ENCODE data around the gene DDAH1.
"Not testable (repeated sequence)": the region's sequence is repeated elsewhere in the genome, so short reads cannot be mapped to it uniquely, and the experiment has no call there.

DDAH1 gene

GRCh38 chr1:85352055-85352454 is 112.9 kb downstream of the DDAH1 start:
- FAIRE-seq (no peak), DNase-seq (ENCODE audit: insufficient read length, low spot score) (no peak)
- TF ChIP-seq CTCF (IDR thresholded peaks at IDR 0.05; ENCODE audit: insufficient read depth, missing control alignments), result no peak

DNA sequence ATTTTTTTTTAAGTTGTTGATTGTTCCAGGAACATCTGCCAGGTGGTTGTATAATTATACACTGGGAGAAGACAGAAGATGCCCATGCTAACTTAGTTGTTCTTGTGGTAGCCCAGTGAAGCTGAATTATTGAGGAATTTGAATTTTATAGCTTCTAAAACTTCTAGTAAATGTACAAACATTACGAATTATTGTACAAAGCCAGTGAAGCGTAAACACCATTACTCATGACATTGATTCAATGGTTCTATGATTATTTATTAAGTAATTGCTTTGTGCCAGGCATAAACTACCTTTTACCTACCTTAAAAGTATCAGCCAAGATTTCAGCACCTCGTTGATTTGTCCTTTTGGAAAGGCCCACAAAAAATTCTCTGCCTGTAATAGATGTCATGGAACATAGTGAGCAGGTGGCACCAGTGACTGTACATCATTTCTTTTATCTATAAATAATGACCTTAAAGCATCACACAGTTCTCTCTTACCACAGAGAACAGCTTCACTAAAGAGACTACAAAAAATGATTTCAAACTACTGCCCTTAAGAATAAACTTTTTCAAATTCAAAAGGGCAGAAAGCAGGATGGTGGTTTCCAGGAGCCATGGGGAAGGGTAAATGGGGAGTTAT is 113.6 kb downstream of the DDAH1 start:
- TF ChIP-seq CTCF (IDR thresholded peaks at IDR 0.05; ENCODE audit: insufficient read depth, missing control alignments), result no peak
- no peak for FAIRE-seq
- no peak for DNase-seq (ENCODE audit: insufficient read length, low spot score)

DNA sequence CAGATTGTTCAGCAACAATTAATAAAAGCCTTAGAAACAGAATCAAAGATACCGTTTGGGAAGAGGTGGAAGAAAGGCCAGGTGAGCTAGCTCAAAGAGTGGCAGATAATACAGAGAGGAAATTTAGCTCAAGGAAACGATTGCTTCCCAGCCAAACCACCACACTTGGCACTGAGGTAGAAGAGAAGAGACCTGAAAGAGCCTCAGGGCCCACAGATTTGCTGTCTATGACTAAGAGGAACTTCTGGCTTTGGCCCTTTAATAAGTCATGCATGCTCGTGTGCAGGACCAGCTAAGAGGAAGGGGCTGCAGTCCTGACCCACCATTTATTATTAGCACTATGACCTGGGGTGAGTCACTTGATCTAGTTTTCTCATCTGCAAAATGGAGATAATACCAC is 115.7 kb downstream of the DDAH1 start:
- TF ChIP-seq CTCF (IDR thresholded peaks at IDR 0.05; ENCODE audit: insufficient read depth, missing control alignments), result no peak

GRCh38 chr1:85347908-85348307 is 117.1 kb downstream of the DDAH1 start:
- FAIRE-seq (no peak), DNase-seq (ENCODE audit: insufficient read length, low spot score) (no peak)
- no peak for TF ChIP-seq CTCF (IDR thresholded peaks at IDR 0.05; ENCODE audit: insufficient read depth, missing control alignments)

More for the DNA sequence above, 115.7 kb downstream of the DDAH1 start:
- FAIRE-seq (no peak), DNase-seq (ENCODE audit: insufficient read length, low spot score) (no peak)

DNA sequence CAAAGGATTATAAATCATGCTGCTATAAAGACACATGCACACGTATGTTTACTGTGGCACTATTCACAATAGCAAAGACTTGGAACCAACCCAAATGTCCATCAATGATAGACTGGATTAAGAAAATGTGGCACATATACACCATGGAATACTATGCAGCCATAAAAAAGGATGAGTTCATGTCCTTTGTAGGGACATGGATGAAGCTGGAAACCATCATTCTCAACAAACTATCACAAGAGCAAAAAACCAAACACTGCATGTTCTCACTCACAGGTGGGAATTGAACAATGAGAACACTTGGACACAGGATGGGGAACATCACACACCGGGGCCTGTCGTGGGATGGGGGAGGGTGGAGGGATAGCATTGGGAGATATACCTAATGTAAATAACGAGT is 117.7 kb downstream of the DDAH1 start:
- not testable (repeated sequence) for FAIRE-seq; DNase-seq (ENCODE audit: insufficient read length, low spot score)

DNA sequence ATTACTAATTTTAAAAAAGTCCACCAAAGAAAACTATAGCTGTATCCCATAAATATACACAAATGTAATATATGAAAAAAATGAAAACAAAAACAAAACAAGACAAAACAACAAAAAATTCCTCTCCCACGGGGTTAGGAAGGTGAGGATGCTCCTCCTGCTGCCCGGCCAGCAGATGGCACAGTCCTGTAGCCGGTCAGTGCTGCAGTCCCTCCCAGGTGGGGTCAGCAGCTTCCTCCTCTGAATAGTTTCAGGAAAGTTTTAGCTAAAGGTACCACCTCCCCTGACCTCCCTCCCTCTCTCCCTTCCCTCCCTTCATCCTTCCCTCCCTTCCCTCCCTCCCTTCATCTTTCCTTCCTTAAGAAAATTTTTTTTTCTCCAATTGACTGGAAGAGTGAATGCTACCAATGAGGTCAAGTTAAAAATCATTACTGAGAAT is 120.7 kb downstream of the DDAH1 start:
- DNase-seq (ENCODE audit: insufficient read length, low spot score) (no peak), FAIRE-seq (no peak)
- peak; percentile 54 for TF ChIP-seq CTCF (IDR thresholded peaks at IDR 0.05; ENCODE audit: insufficient read depth, missing control alignments)

DNA sequence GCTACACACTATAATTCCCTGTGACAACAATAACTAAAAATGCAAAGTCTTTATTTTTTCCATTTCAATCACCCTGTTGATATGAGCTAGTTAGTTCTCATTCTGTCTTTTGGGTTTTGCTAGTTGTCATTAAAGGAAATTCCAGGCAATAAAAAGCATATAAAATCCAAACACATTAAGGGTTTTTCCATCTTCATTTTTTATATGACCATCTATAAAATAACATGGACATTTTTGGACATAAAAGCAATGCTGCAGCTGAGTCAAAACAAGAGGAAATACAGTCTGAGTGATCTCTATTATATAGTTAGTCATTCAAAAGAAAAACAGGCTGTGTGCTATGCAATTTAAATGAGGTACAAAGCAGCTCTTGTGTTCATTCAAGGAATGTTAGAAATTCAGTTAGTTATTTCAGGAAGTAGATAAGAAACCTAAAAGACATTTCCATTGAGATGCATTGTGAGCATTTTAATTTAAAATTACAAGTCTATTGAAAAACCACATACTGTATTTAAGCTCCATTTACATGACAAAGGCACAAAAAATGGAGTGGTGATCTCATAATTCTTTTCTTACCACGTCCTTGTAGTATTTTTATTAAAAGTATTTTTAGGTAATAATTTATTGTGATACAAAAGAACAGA is 121.2 kb downstream of the DDAH1 start:
- DNase-seq (ENCODE audit: insufficient read length, low spot score), result no peak
- no peak for TF ChIP-seq CTCF (IDR thresholded peaks at IDR 0.05; ENCODE audit: insufficient read depth, missing control alignments)
- no peak for FAIRE-seq

Measured in D721Med (cell line).